IMR-90 (cell line): ENCODE data around the gene OSBPL1A. TPM values are rescaled to one million over a fixed set of nuclear protein-coding genes. Genes with fewer than 3 reads are reported as not detected.

ENCODE experiments used
- ATAC-seq: fragments of 200-7000 bp; cut with Tn5 transposase; 2 replicates; pipeline ENCODE4 v1.9.1; 2020; ENCODE audit warnings: low read depth, mild to moderate bottlenecking, moderate library complexity
- BruUV-seq: library from RNA; stranded (reverse); fragments of 400-500 nt; replicated peaks from 2 replicates; lab custom pipeline; 2021; lab: Mats Ljungman, UMichigan
- CTCF ChIA-PET: fragments of 300-600 bp; formaldehyde crosslinking; extraction: SDS; loops from one replicate; lab custom pipeline; 2021; ENCODE audit warnings: antibody characterized with exemption; lab: Yijun Ruan, JAX
- POLR2A ChIA-PET: fragments of 300-600 bp; sonication (Branson Sonifier 250); formaldehyde crosslinking; loops from one replicate; lab custom pipeline; 2022; ENCODE audit warnings: antibody characterized with exemption; ENCODE audit not compliant: unreplicated experiment; lab: Charles Lee
- DNase-seq: peaks from one replicate; pipeline ENCODE4 v3.0.0; 2013
- H2AFZ ChIP-seq: replicated peaks from 2 replicates; pipeline ENCODE3; 2013; ENCODE audit warnings: low read length, mild to moderate bottlenecking; ENCODE audit not compliant: poor library complexity
- H2AK5ac ChIP-seq: 2 replicates; pipeline ENCODE4 v1.6.1; 2013; ENCODE audit warnings: low read depth, low read length, inconsistent platforms
- H2AK9ac ChIP-seq: replicated peaks from 2 replicates; pipeline ENCODE3; 2013; ENCODE audit warnings: mild to moderate bottlenecking, low read depth, low read length, moderate library complexity; ENCODE audit not compliant: poor library complexity
- H2BK120ac ChIP-seq: 2 replicates; pipeline ENCODE4 v1.6.1; 2013; ENCODE audit warnings: low read depth, low read length, inconsistent platforms
- H2BK15ac ChIP-seq: 3 replicates; pipeline ENCODE4 v1.6.1; 2013; ENCODE audit warnings: low read depth, low read length, inconsistent platforms
- H2BK20ac ChIP-seq: 2 replicates; pipeline ENCODE4 v1.6.1; 2013; ENCODE audit warnings: low read depth, mild to moderate bottlenecking, inconsistent platforms, low read length, moderate library complexity
- H2BK5ac ChIP-seq: 2 replicates; pipeline ENCODE4 v1.6.1; 2013; ENCODE audit warnings: mild to moderate bottlenecking, low read depth, low read length, inconsistent platforms; ENCODE audit not compliant: poor library complexity, severe bottlenecking
- H3K14ac ChIP-seq: replicated peaks from 2 replicates; pipeline ENCODE4 v1.6.1; 2013; ENCODE audit warnings: low read depth, low read length, inconsistent platforms
- H3K18ac ChIP-seq: 2 replicates; pipeline ENCODE4 v1.6.1; 2013; ENCODE audit warnings: low read depth, low read length, control low read depth
- H3K23ac ChIP-seq: 2 replicates; pipeline ENCODE4 v1.6.1; 2013; ENCODE audit warnings: low read depth, low read length, inconsistent platforms
- H3K27ac ChIP-seq: 2 replicates; pipeline ENCODE4 v1.5.1; 2013; ENCODE audit warnings: mild to moderate bottlenecking, control low read depth, low read length; ENCODE audit not compliant: insufficient read depth
- H3K27me3 ChIP-seq: 2 replicates; pipeline ENCODE4 v1.6.1; 2013; ENCODE audit warnings: low read length; ENCODE audit not compliant: control insufficient read depth, insufficient read depth
- H3K36me3 ChIP-seq: 2 replicates; pipeline ENCODE4 v1.6.1; 2013; ENCODE audit warnings: low read length, mixed read lengths; ENCODE audit not compliant: control insufficient read depth, insufficient read depth
- H3K4ac ChIP-seq: 2 replicates; pipeline ENCODE4 v1.6.1; 2013; ENCODE audit warnings: low read depth, low read length, inconsistent platforms
- H3K4me1 ChIP-seq: 2 replicates; pipeline ENCODE4 v1.6.1; 2013; ENCODE audit warnings: low read length, mixed read lengths; ENCODE audit not compliant: control insufficient read depth, insufficient read depth
- H3K4me2 ChIP-seq: 2 replicates; pipeline ENCODE4 v1.6.1; 2013; ENCODE audit warnings: low read depth, mild to moderate bottlenecking, control low read depth, low read length, moderate library complexity
- H3K4me3 ChIP-seq: 2 replicates; pipeline ENCODE4 v1.5.1; 2013; ENCODE audit warnings: low read depth, mild to moderate bottlenecking, control low read depth, low read length, moderate library complexity; ENCODE audit not compliant: insufficient read depth
- H3K56ac ChIP-seq: 2 replicates; pipeline ENCODE4 v1.6.1; 2013; ENCODE audit warnings: low read length, inconsistent platforms; ENCODE audit not compliant: insufficient read depth; ENCODE audit errors: extremely low read depth
- H3K79me1 ChIP-seq, 2 experiments: 2 replicates each; pipeline ENCODE4 v1.6.1; 2013; ENCODE audit warnings: low read length in 2 of 2, inconsistent platforms in 1 of 2, low read depth in 1 of 2
- H3K9ac ChIP-seq: 2 replicates; pipeline ENCODE4 v1.6.1; 2013; ENCODE audit warnings: low read depth, low read length, control low read depth
- H3K9me1 ChIP-seq: 2 replicates; pipeline ENCODE4 v1.6.1; 2013; ENCODE audit warnings: low read length, inconsistent platforms; ENCODE audit not compliant: insufficient read depth
- H3K9me3 ChIP-seq: 2 replicates; pipeline ENCODE4 v1.6.1; 2013; ENCODE audit warnings: low read length; ENCODE audit not compliant: control insufficient read depth, insufficient read depth
- H4K20me1 ChIP-seq: 2 replicates; pipeline ENCODE4 v1.6.1; 2013; ENCODE audit warnings: low read length, inconsistent platforms; ENCODE audit not compliant: insufficient read depth
- H4K5ac ChIP-seq: 2 replicates; pipeline ENCODE4 v1.6.1; 2013; ENCODE audit warnings: mild to moderate bottlenecking, low read depth, low read length, control low read depth
- H4K8ac ChIP-seq, 2 experiments: 2 replicates each; pipeline ENCODE4 v1.6.1; 2013; ENCODE audit warnings: low read depth in 2 of 2, low read length in 2 of 2, control low read depth in 1 of 2, inconsistent platforms in 1 of 2
- H4K91ac ChIP-seq: 2 replicates; pipeline ENCODE4 v1.6.1; 2013; ENCODE audit warnings: low read depth, low read length, inconsistent platforms; ENCODE audit not compliant: insufficient read depth
- BHLHE40 ChIP-seq: fragments of 150-350 bp; IDR thresholded peaks from 2 replicates; pipeline ENCODE4 v1.6.1; 2016; ENCODE audit warnings: mild to moderate bottlenecking, low read depth, low read length
- CEBPB ChIP-seq: IDR thresholded peaks from 2 replicates; pipeline ENCODE4 v1.6.1; 2012; ENCODE audit warnings: low read depth, low read length, improper control_type of control experiment
- CHD1 ChIP-seq: IDR thresholded peaks from 2 replicates; pipeline ENCODE4 v1.6.1; 2012; ENCODE audit warnings: low read depth, low read length, improper control_type of control experiment
- FOS ChIP-seq: fragments of 150-350 bp; IDR thresholded peaks from 2 replicates; pipeline ENCODE4 v1.6.1; 2016; ENCODE audit warnings: low read depth, low read length
- MAFK ChIP-seq: IDR thresholded peaks from 2 replicates; pipeline ENCODE4 v1.6.1; 2012; ENCODE audit warnings: low read depth, low read length, improper control_type of control experiment
- MAZ ChIP-seq: IDR thresholded peaks from 2 replicates; pipeline ENCODE4 v1.6.1; 2012; ENCODE audit warnings: low read depth, mild to moderate bottlenecking, low read length, improper control_type of control experiment, moderate library complexity, borderline replicate concordance
- MXI1 ChIP-seq: IDR thresholded peaks from 2 replicates; pipeline ENCODE4 v1.6.1; 2012; ENCODE audit warnings: low read depth, mild to moderate bottlenecking, low read length, moderate library complexity, borderline replicate concordance
- NFE2L2 ChIP-seq: fragments of 150-350 bp; IDR thresholded peaks from 2 replicates; pipeline ENCODE4 v1.6.1; 2016; ENCODE audit warnings: low read depth, mild to moderate bottlenecking, low read length
- RAD21 ChIP-seq: IDR thresholded peaks from 2 replicates; pipeline ENCODE4 v1.6.1; 2012; ENCODE audit warnings: low read length, improper control_type of control experiment
- RCOR1 ChIP-seq: IDR thresholded peaks from 2 replicates; pipeline ENCODE4 v1.6.1; 2012; ENCODE audit warnings: mild to moderate bottlenecking, low read length, improper control_type of control experiment; ENCODE audit not compliant: insufficient replicate concordance
- RFX5 ChIP-seq: IDR thresholded peaks from 2 replicates; pipeline ENCODE4 v1.8.0; 2012; ENCODE audit warnings: low read depth, mild to moderate bottlenecking, low read length, moderate library complexity
- SMC3 ChIP-seq: fragments of 150-350 bp; IDR thresholded peaks from 2 replicates; pipeline ENCODE4 v1.6.1; 2016; ENCODE audit warnings: low read depth, mild to moderate bottlenecking, antibody characterized with exemption, low read length, moderate library complexity
- WGBS, 2 experiments: methylation state at CpG; one replicate each; pipeline versions ENCODE4 v1.1.5 to v1.1.7; 2013; ENCODE audit warnings: missing lambda C conversion rate in 2 of 2; ENCODE audit not compliant: insufficient read length in 1 of 2; ENCODE audit errors: extremely low coverage in 2 of 2; 5-methylcytosine and 5-hydroxymethylcytosine counted together
- dilution Hi-C: fragments of 300-500 bp; cut with HindIII; formaldehyde crosslinking; loops from one replicate; pipeline ENCODE4 v1.14.3; 2018; ENCODE audit warnings: low sequenced_read_pairs; ENCODE audit not compliant: unreplicated experiment
- in situ Hi-C: fragments of 300-500 bp; cut with MboI; formaldehyde crosslinking; loops from 3 replicates; pipeline ENCODE4 v1.14.3; 2019; ENCODE audit warnings: low sequenced_read_pairs, inconsistent platforms, mixed read lengths
- intact Hi-C: fragments of 100-400 bp; cut with micrococcal nuclease; formaldehyde crosslinking; loops from 2 replicates; pipeline ENCODE4 v1.10.0; 2022
- polyA plus RNA-seq, 3 experiments: library from polyadenylated mRNA; depleted of rRNA; stranded (reverse); fragments of >200 nt; gene quantifications; 2 replicates each; pipeline ENCODE4 v1.2.3, GENCODE V29; 2012; ENCODE audit warnings: low replicate concordance in 1 of 3
- total RNA-seq: library from RNA; depleted of rRNA; stranded (reverse); fragments of >200 nt; gene quantifications from 2 replicates; pipeline ENCODE4 v1.2.3, GENCODE V29; 2012
- TF ChIP-seq, protein P1 (sequence below): conservative IDR thresholded peaks from 2 replicates; pipeline ENCODE4 v1.5.1; 2012; ENCODE audit warnings: mild to moderate bottlenecking, low read depth, low read length, improper control_type of control experiment
- TF ChIP-seq, protein P2 (sequence below): fragments of 150-350 bp; IDR thresholded peaks from 2 replicates; pipeline ENCODE4 v1.6.1; 2016; ENCODE audit warnings: low read depth, mild to moderate bottlenecking, low read length, moderate library complexity, borderline replicate concordance

OSBPL1A gene
- total and polyA plus RNA-seq, 2 of the 4 experiments (the other 2 are of a cell fraction), result 29.4 to 70.4 TPM

DNA sequence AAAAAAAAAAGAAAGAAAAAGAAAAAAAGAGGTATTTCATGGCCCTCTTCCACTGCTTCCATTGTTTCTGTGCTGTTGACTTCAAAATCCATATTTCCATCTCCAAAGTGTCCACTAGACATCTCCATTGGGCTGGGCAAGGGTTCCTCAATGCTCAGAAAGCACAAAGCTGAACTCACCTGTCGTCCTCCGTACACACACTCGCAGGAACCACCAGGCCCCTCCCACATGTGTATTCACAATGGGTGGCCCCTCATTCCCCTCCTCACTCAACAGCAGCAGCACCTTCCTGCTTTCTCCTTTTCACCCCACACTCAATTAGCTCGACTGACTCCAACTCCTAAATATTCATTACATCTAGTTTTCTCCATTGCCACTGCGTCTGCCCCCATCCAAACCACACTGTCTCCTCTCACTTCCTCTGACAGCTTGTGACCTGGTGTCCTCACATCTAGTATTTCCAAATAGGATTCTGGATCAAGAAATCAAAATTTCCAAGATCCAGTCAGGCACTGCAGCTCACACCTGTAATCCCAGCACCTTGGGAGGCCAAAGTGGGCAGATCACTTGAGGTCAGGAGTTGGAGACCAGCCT, 25.2 kb downstream of the OSBPL1A start:
- 76% methylated on average over 5 of the region's 5 CpGs; no CpG with 5 or more reads in 1 of the 2 experiments for whole genome bisulfite sequencing, 2 experiments
- no peak overlapping the region for H3K9ac ChIP-seq
- no peak overlapping the region for H3K56ac ChIP-seq
- in situ Hi-C loops (no loop called here), dilution Hi-C loops (no loop called here), intact Hi-C loops (no loop called here)
- POLR2A ChIA-PET, result no interaction called here
- TF ChIP-seq MAZ (no peak), SMC3 (no peak), RAD21 (no peak), MAFK (no peak), FOS (no peak), MXI1 (no peak), NFE2L2 (no peak), BHLHE40 (no peak), CEBPB (no peak), RCOR1 (no peak), RFX5 (no peak), CHD1 (no peak)
- TF ChIP-seq, protein P1, sequence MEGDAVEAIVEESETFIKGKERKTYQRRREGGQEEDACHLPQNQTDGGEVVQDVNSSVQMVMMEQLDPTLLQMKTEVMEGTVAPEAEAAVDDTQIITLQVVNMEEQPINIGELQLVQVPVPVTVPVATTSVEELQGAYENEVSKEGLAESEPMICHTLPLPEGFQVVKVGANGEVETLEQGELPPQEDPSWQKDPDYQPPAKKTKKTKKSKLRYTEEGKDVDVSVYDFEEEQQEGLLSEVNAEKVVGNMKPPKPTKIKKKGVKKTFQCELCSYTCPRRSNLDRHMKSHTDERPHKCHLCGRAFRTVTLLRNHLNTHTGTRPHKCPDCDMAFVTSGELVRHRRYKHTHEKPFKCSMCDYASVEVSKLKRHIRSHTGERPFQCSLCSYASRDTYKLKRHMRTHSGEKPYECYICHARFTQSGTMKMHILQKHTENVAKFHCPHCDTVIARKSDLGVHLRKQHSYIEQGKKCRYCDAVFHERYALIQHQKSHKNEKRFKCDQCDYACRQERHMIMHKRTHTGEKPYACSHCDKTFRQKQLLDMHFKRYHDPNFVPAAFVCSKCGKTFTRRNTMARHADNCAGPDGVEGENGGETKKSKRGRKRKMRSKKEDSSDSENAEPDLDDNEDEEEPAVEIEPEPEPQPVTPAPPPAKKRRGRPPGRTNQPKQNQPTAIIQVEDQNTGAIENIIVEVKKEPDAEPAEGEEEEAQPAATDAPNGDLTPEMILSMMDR, result no peak
- TF ChIP-seq, protein P2, sequence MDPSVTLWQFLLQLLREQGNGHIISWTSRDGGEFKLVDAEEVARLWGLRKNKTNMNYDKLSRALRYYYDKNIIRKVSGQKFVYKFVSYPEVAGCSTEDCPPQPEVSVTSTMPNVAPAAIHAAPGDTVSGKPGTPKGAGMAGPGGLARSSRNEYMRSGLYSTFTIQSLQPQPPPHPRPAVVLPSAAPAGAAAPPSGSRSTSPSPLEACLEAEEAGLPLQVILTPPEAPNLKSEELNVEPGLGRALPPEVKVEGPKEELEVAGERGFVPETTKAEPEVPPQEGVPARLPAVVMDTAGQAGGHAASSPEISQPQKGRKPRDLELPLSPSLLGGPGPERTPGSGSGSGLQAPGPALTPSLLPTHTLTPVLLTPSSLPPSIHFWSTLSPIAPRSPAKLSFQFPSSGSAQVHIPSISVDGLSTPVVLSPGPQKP, result no peak
- H3K23ac ChIP-seq, result no peak overlapping the region
- peaks cover 2% of the 10 kb centered on the region; the same call in 1 of the 2 replicates for H3K36me3 ChIP-seq
- DNase-seq, result no peak
- CTCF ChIA-PET, result no interaction called here
- no peak overlapping the region for H4K8ac ChIP-seq
- BruUV-seq, result no TSS peak
- no peak overlapping the region for H3K14ac ChIP-seq
- H2AK9ac ChIP-seq, result no peak overlapping the region
- no peak overlapping the region for H3K4me2 ChIP-seq
- no peak overlapping the region for H3K4ac ChIP-seq
- no peaks in the 10 kb centered on the region for H3K79me1 ChIP-seq
- no peak overlapping the region for H2AFZ ChIP-seq
- no peak overlapping the region for H2AK5ac ChIP-seq
- no peak overlapping the region for H4K91ac ChIP-seq
- H4K20me1 ChIP-seq, result no peaks in the 10 kb centered on the region
- H3K9me3 ChIP-seq, result no peaks in the 10 kb centered on the region
- H2BK5ac ChIP-seq, result no peak overlapping the region
- H2BK15ac ChIP-seq, result no peak overlapping the region
- H3K27me3 ChIP-seq, result no peaks in the 10 kb centered on the region
- H3K4me1 ChIP-seq, result peaks cover 3% of the 10 kb centered on the region
- no peak overlapping the region for H3K27ac ChIP-seq
- ATAC-seq, result no peak
- H2BK120ac ChIP-seq, result no peak overlapping the region
- H3K9me1 ChIP-seq, result 0 out of 2 replicates have a peak, but pooled peaks cover 6% of the 10 kb centered on the region
- no peak overlapping the region for H3K4me3 ChIP-seq
- H2BK20ac ChIP-seq, result no peak overlapping the region
- no peak overlapping the region for H3K18ac ChIP-seq
- H4K5ac ChIP-seq, result no peak overlapping the region
